ENCODE data around the gene LENG8.

The LENG8 gene

GRCh38 chr19:54424201-54424600 is 24.8 kb upstream of the LENG8 start:
- FAIRE-seq = no peak

- no peak for FAIRE-seq
These were observed 24.2 kb upstream of the LENG8 start for GRCh38 chr19:54424660-54425381.

- no peak for FAIRE-seq
These were observed 23.6 kb upstream of the LENG8 start for GRCh38 chr19:54425382-54425723.

- FAIRE-seq = no peak
These were observed 22.6 kb upstream of the LENG8 start for GRCh38 chr19:54426291-54426931.

- FAIRE-seq = no peak
These were observed 21.4 kb upstream of the LENG8 start for GRCh38 chr19:54427586-54427985.

GRCh38 chr19:54428323-54429175 is 20.4 kb upstream of the LENG8 start:
- FAIRE-seq = no peak

- no peak for FAIRE-seq
These were observed 19.9 kb upstream of the LENG8 start for GRCh38 chr19:54429176-54429495.

GRCh38 chr19:54429545-54430227 is 19.3 kb upstream of the LENG8 start:
- FAIRE-seq = no peak

GRCh38 chr19:54430306-54431254 is 18.4 kb upstream of the LENG8 start:
- FAIRE-seq = no peak

GRCh38 chr19:54431255-54431838 is 17.7 kb upstream of the LENG8 start:
- no peak for FAIRE-seq

GRCh38 chr19:54432144-54432738 is 16.8 kb upstream of the LENG8 start:
- no peak for FAIRE-seq

- FAIRE-seq = no peak
These were observed 15.3 kb upstream of the LENG8 start for GRCh38 chr19:54433697-54434096.

GRCh38 chr19:54434112-54434872 is 14.7 kb upstream of the LENG8 start:
- no peak for FAIRE-seq

GRCh38 chr19:54434873-54435214 is 14.2 kb upstream of the LENG8 start:
- no peak for FAIRE-seq

- FAIRE-seq = no peak
These were observed 13.4 kb upstream of the LENG8 start for GRCh38 chr19:54435551-54436016.

GRCh38 chr19:54436031-54436523 is 12.9 kb upstream of the LENG8 start:
- FAIRE-seq = no peak

GRCh38 chr19:54436628-54437252 is 12.3 kb upstream of the LENG8 start:
- FAIRE-seq = no peak

- no peak for FAIRE-seq
These were observed 9.7 kb upstream of the LENG8 start for GRCh38 chr19:54439174-54439851.

- no peak for FAIRE-seq
These were observed 8.4 kb upstream of the LENG8 start for GRCh38 chr19:54440641-54441040.
